ENCODE results near the gene THG1L. TPM values are rescaled to one million over a fixed set of nuclear protein-coding genes. Genes with fewer than 3 reads are reported as not detected.

THG1L gene
- total and polyA plus RNA-seq, 5 donors = 5.4 to 11.6 (median 7.0) TPM

DNA sequence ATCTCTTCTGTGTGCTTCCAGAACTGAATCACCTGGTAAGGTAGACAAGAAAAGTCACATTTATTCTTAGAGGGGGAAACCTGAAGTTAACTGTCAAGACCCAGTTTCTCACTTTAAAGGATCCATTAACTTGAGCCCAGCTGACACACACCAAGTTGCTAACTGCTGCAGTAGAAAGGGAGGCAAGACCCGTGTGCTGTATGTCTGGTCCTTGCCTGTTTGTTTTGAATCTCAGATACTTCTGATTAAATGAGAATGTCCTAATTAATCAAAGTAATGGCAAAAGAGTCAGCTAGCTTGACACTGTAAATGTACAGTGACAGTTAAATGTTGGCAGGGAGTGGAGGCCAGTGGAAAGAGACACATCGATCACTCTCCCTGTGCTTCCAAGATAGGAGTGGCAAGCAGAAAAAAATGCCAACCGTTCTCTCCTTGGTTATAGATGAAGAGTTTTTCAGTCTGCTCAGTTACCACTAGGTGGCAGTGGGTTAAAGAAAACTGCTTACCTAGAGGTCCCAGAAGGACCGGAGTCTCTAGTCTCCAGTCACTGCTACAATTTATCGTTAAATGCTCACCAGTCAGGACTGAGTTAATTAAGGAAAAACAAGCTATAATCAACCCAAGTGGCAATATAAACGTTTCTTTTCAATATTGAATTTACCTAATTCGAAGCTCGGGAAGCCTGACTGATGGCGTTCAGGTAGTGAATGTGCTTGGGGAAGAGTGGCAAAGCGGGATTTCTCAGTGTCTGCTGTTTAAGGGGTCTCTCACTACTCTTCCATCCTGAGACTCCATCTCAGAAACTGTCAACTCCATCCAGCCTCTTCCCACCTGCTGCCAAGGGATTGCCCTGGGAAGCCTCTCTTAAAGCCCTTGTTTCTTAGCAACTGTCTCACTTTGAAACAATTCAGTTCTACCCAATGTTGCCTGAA, 30.7 kb downstream of the THG1L start:
- Histone ChIP-seq H3K27me3 (ENCODE audit: control insufficient read depth, insufficient read depth) (no peaks in the 10 kb centered on the region), H3K27ac (ENCODE audit: low read length) (no peak overlapping the region), H3K4me3 (ENCODE audit: low read length) (no peak overlapping the region), H3K9me3 (ENCODE audit: control insufficient read depth, low read length) (no peaks in the 10 kb centered on the region), H3K4me1 (ENCODE audit: control insufficient read depth, insufficient read depth, low read length) (no peaks in the 10 kb centered on the region)
- intact Hi-C loops (cut with DNase I) = loop anchor here in 1 of 4 donors (10.0 kb wide), 1 partner anchor 1373 kb away; no protein-coding TSS in a partner anchor
- peak; percentile 80 to 89 for ATAC-seq
- no peak for DNase-seq
- WGBS = 39% methylated on average over 10 of the region's 10 CpGs

DNA sequence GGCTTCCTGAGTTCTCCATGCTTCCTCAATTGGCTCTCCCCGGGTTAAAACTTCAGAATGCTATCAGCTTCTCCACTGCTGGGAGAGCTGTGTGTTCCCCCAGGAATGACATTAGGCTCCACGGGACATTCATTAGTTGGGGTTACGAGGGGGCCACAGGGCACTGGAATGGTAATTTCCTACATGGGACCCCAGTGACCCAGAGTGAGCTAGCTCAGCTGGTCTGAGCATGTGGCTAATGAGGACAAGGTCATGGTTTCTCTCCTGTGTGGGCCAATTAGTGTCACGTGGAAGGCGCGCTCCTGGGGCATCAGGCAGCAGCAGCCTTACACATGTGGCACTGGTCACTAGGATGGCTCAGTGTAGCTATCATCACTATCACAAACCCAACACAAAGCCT, 33.3 kb downstream of the THG1L start:
- 80% methylated on average over 6 of the region's 6 CpGs for WGBS
- Histone ChIP-seq H3K27me3 (ENCODE audit: control insufficient read depth, insufficient read depth) (no peaks in the 10 kb centered on the region), H3K4me3 (ENCODE audit: low read length) (no peak overlapping the region), H3K27ac (ENCODE audit: low read length) (no peak overlapping the region), H3K9me3 (ENCODE audit: control insufficient read depth, low read length) (no peaks in the 10 kb centered on the region), H3K4me1 (ENCODE audit: control insufficient read depth, insufficient read depth, low read length) (peaks cover 5% of the 10 kb centered on the region)
- ATAC-seq (no peak), DNase-seq (no peak)
- intact Hi-C loops (cut with DNase I) = loop anchor here in 1 of 4 donors (10.0 kb wide), 1 partner anchor 1370 kb away; no protein-coding TSS in a partner anchor

DNA sequence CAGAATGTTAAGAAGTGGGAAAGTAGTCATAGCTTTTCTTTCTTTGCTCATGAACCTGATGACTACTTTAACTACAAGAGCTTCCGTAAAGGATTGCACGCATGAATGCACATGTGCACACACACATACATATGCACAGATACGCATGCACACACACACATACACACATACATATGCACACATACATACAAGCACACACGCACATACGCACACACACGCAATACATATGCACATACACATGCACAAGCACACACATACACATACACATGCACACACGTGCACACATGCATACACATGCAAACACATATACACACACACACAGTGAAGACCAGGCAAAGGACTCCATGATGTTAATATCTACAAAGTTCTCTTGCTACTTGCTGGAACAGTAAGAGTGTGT, 35.2 kb downstream of the THG1L start:
- intact Hi-C loops (cut with DNase I) = loop anchor here in 1 of 4 donors (10.0 kb wide), 1 partner anchor 1368 kb away; no protein-coding TSS in a partner anchor

DNA sequence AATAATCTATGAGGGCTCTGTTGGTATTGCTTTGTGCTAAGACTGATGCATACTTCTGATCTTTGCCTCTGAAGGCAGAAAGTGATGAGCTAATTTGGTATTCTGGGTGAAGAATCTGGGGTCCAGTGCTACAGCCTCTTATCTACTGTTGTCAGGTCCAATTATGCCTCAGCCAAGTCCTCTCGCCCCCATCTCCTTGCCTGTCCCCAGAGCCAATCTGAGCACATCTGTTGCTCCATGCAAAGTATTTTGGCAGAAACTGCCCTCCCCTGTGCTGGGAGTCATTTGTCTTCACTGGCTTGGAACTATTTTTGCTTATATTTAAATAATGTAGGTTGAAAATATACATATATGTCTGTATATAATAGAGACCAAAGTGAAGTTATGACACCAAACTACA, 35.7 kb downstream of the THG1L start:
- intact Hi-C loops (cut with DNase I) = loop anchor here in 1 of 4 donors (10.0 kb wide), 1 partner anchor 1368 kb away; no protein-coding TSS in a partner anchor

More for the DNA sequence above, 35.2 kb downstream of the THG1L start:
- WGBS = 96% methylated on average over 7 of the region's 7 CpGs
- Histone ChIP-seq H3K4me3 (ENCODE audit: low read length) (no peak overlapping the region), H3K27me3 (ENCODE audit: control insufficient read depth, insufficient read depth) (no peaks in the 10 kb centered on the region), H3K4me1 (ENCODE audit: control insufficient read depth, insufficient read depth, low read length) (peaks cover 5% of the 10 kb centered on the region), H3K9me3 (ENCODE audit: control insufficient read depth, low read length) (no peaks in the 10 kb centered on the region), H3K27ac (ENCODE audit: low read length) (no peak overlapping the region)
- ATAC-seq = no peak
- DNase-seq = no peak

DNA sequence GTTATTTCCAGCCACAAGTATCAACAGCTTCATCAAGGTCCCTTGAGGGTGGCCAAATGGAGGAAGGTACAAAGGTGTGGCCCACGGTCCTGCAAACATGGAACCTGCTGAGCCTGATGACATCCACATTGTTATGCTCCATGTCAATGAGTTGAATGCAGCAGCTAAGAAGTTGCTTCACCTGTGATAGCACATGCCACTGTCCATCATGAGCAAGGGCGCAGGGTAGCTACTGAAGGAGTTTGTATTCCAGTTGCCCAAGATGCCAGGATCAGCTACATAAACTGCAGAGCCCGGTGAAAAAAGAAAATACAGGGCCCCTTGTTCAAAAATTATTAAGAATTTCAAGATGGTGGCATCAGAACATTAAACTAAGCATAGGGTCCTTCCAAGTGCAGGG, 36.5 kb downstream of the THG1L start:
- WGBS = 81% methylated on average over 3 of the region's 3 CpGs
- H3K27me3 ChIP-seq (ENCODE audit: control insufficient read depth, insufficient read depth) = no peaks in the 10 kb centered on the region
- no peak overlapping the region for H3K4me3 ChIP-seq (ENCODE audit: low read length)
- no peak for DNase-seq
- no peak overlapping the region for H3K27ac ChIP-seq (ENCODE audit: low read length)
- intact Hi-C loops (cut with DNase I) = loop anchor here in 1 of 4 donors (10.0 kb wide), 1 partner anchor 1367 kb away; no protein-coding TSS in a partner anchor
- ATAC-seq = no peak
- peaks cover 5% of the 10 kb centered on the region for H3K4me1 ChIP-seq (ENCODE audit: control insufficient read depth, insufficient read depth, low read length)
- no peaks in the 10 kb centered on the region for H3K9me3 ChIP-seq (ENCODE audit: control insufficient read depth, low read length)

More for the DNA sequence above, 35.7 kb downstream of the THG1L start:
- Histone ChIP-seq H3K4me3 (ENCODE audit: low read length) (no peak overlapping the region), H3K27me3 (ENCODE audit: control insufficient read depth, insufficient read depth) (no peaks in the 10 kb centered on the region), H3K4me1 (ENCODE audit: control insufficient read depth, insufficient read depth, low read length) (peaks cover 5% of the 10 kb centered on the region), H3K27ac (ENCODE audit: low read length) (no peak overlapping the region), H3K9me3 (ENCODE audit: control insufficient read depth, low read length) (no peaks in the 10 kb centered on the region)
- no peak for ATAC-seq
- 41% methylated on average over 1 of the region's 1 CpG for WGBS
- DNase-seq = no peak

DNA sequence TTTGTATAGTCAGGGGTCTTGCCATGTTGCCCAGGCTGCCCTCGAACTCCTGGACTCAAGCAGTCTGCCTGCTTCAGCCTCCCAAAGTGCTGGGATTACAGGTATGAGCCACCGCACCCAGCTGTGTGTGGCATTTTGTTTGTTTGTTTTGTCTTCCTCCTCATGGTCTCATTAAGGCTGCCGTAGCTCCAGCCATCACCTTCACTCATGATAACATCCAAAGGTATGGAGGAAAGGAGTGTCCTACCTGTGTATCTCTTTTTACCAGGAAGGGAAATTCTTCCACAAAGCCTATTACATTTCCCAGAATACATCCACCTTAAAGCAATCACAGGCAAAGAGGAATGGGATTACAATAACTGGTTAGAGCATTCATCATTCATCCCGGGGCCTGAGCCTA, 39.4 kb downstream of the THG1L start:
- no peaks in the 10 kb centered on the region for H3K9me3 ChIP-seq (ENCODE audit: control insufficient read depth, low read length)
- peaks cover 5% of the 10 kb centered on the region for H3K4me1 ChIP-seq (ENCODE audit: control insufficient read depth, insufficient read depth, low read length)
- H3K4me3 ChIP-seq (ENCODE audit: low read length) = no peak overlapping the region
- DNase-seq (no peak), ATAC-seq (no peak)
- 98% methylated on average over 4 of the region's 4 CpGs for WGBS
- H3K27ac ChIP-seq (ENCODE audit: low read length) = no peak overlapping the region
- no peaks in the 10 kb centered on the region for H3K27me3 ChIP-seq (ENCODE audit: control insufficient read depth, insufficient read depth)
- intact Hi-C loops (cut with DNase I) = no loop called here

DNA sequence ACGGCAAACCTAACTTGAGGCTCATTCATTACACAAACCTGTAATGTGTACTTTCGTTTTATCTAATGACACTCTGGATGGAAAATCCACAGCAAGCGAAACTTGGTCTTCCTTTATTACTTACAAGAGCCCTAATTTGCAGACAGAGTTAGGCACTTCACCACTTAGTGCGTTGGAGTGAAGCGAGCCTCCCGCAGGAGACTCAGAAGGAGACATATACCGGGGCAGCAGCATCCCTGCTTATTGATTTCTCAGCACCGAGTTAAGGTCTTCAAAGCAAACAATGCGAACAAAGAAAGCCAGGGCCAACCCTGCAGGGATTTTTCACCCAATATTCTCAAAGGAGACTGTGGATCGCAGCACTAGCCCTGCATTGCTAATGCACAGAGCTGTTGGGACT, 40.9 kb downstream of the THG1L start:
- intact Hi-C loops (cut with DNase I) = no loop called here
- 85% methylated on average over 10 of the region's 10 CpGs for WGBS
- ATAC-seq = no peak

DNA sequence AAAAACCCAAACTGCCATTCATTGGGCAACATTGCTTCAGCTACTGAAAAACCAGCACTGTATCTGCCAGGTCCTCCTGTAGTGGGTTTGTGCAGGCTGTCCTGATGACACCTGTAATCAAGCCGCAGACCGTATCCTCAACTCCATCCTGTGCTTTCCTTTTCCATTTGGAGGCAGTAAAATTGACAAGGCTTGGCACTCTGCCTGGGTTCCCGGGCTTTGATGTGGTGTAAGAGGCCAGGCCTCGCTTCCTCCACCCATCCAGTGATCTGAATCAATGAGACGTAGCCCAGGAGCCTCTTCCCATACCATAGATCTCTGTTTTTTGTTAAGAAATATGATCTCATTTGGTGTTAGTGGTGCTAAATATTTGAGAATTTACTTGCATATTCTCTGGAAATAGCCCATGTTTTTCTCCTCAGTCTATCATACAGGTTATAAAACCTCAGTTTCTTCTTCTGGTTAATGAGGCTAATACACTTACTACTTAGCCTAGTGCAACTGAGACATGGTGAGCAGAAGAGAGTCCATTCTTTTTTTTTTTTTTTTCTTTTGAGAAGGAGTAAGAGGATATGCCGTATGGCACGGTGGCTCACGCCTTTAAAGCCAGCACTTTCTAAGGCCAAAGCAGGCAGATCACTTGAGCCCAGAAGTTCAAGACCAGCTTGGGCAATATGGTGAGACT, 47.0 kb downstream of the THG1L start:
- Histone ChIP-seq H3K27ac (ENCODE audit: low read length) (no peak overlapping the region), H3K4me1 (ENCODE audit: control insufficient read depth, insufficient read depth, low read length) (peaks cover 1% of the 10 kb centered on the region), H3K9me3 (ENCODE audit: control insufficient read depth, low read length) (no peaks in the 10 kb centered on the region), H3K4me3 (ENCODE audit: low read length) (no peak overlapping the region), H3K27me3 (ENCODE audit: control insufficient read depth, insufficient read depth) (no peaks in the 10 kb centered on the region)
- ATAC-seq = no peak
- DNase-seq = no peak
- 69% methylated on average over 8 of the region's 8 CpGs for WGBS
- intact Hi-C loops (cut with DNase I) = no loop called here

More for the DNA sequence above, 40.9 kb downstream of the THG1L start:
- H3K9me3 ChIP-seq (ENCODE audit: control insufficient read depth, low read length) = no peaks in the 10 kb centered on the region
- H3K27me3 ChIP-seq (ENCODE audit: control insufficient read depth, insufficient read depth) = no peaks in the 10 kb centered on the region
- H3K4me3 ChIP-seq (ENCODE audit: low read length) = no peak overlapping the region
- no peak for DNase-seq
- H3K4me1 ChIP-seq (ENCODE audit: control insufficient read depth, insufficient read depth, low read length) = peaks cover 5% of the 10 kb centered on the region
- no peak overlapping the region for H3K27ac ChIP-seq (ENCODE audit: low read length)

DNA sequence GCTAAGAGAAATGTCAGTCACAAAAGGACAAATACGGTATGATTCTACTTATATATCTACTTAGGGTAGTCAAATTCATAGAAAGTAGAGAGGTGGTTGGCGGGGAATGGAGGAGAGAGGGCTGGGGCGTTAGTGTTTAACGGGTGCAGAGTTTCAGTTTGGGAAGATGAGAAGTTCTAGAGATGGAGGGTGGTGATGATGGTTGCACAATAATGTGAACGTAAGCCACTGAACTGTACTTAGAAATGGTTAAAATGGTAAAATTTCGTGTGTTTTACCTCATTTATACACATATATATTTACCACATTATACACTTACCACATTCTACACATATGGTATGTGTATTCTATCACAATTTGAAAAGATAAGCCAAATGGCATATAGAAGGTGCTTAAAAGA, 48.0 kb downstream of the THG1L start:
- ATAC-seq (no peak), DNase-seq (no peak)
- H3K27me3 ChIP-seq (ENCODE audit: control insufficient read depth, insufficient read depth) = no peaks in the 10 kb centered on the region
- no peaks in the 10 kb centered on the region for H3K9me3 ChIP-seq (ENCODE audit: control insufficient read depth, low read length)
- H3K4me3 ChIP-seq (ENCODE audit: low read length) = no peak overlapping the region
- intact Hi-C loops (cut with DNase I) = no loop called here
- H3K27ac ChIP-seq (ENCODE audit: low read length) = no peak overlapping the region
- peaks cover 1% of the 10 kb centered on the region for H3K4me1 ChIP-seq (ENCODE audit: control insufficient read depth, insufficient read depth, low read length)
- 93% methylated on average over 6 of the region's 6 CpGs for WGBS

DNA sequence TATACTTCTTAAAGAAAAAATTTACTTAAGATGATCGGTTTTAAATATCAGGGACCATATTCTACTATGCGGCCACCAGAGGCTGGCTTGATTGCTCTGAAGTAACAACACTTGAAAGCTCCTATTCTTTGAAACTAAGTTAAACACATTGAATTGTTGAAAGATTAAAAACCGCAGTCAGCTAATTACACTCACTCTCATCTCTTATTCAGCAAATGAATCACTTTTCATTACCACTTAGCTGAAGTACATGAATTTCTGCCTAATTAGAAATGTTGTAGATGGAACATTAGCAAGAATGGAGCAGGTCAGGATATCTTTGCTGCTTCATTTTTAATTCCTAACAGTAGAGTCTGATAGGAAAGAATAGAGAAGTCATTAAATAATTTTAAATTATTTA, 54.6 kb downstream of the THG1L start:
- intact Hi-C loops (cut with DNase I) = no loop called here
- DNase-seq (no peak), ATAC-seq (no peak)
- H3K27ac ChIP-seq (ENCODE audit: low read length) = no peak overlapping the region
- no peaks in the 10 kb centered on the region for H3K9me3 ChIP-seq (ENCODE audit: control insufficient read depth, low read length)
- no peaks in the 10 kb centered on the region for H3K27me3 ChIP-seq (ENCODE audit: control insufficient read depth, insufficient read depth)
- H3K4me1 ChIP-seq (ENCODE audit: control insufficient read depth, insufficient read depth, low read length) = peaks cover 1% of the 10 kb centered on the region
- WGBS = 90% methylated on average over 3 of the region's 3 CpGs
- no peak overlapping the region for H3K4me3 ChIP-seq (ENCODE audit: low read length)
